Gastroesophageal sphincter (tissue), 4 donors: ENCODE results near the gene SH3BP2. TPM values are rescaled to one million over a fixed set of nuclear protein-coding genes. Genes with fewer than 3 reads are reported as not detected.
A peak's percentile ranks its signal among the peaks of the same experiment; 100 is the strongest.

Experiments
- ATAC-seq: fragments of 150-250 bp; one replicate; pipeline ENCODE4 v1.9.1; 2016; ENCODE audit warnings: mild to moderate bottlenecking, moderate library complexity
- H3K27ac ChIP-seq, 4 donors: fragments of 200-600 bp; sonication (generic) in 3 of 4; 1 replicate in 3 of 4; 2 replicates in 1 of 4; pipeline ENCODE4 v1.5.1; 2016 to 2019
- H3K27me3 ChIP-seq: fragments of 200-600 bp; sonication (generic); one replicate; pipeline ENCODE4 v1.5.1; 2019
- H3K36me3 ChIP-seq, 2 donors: fragments of 200-600 bp; sonication (generic); one replicate each; pipeline ENCODE4 v1.5.1; 2019; ENCODE audit warnings: control low read depth in 1 of 2
- H3K4me1 ChIP-seq, 3 donors: fragments of 200-600 bp; sonication (generic); 1 replicate in 2 of 3; 2 replicates in 1 of 3; pipeline ENCODE4 v1.5.1; 2016 to 2019; ENCODE audit warnings: control low read depth in 2 of 3
- H3K4me3 ChIP-seq, 2 donors: fragments of 200-600 bp; sonication (generic); one replicate each; pipeline ENCODE4 v1.5.1; 2019; ENCODE audit warnings: mild to moderate bottlenecking in 1 of 2, moderate library complexity in 1 of 2
- H3K9me3 ChIP-seq, 3 donors: fragments of 200-600 bp; sonication (generic); one replicate each; pipeline ENCODE4 v1.5.1; 2017 to 2019; ENCODE audit warnings: control low read depth in 2 of 3
- CTCF ChIP-seq, 4 experiments: fragments of 200-600 bp in 2 of 4; fragments of 450-650 bp in 2 of 4; sonication (generic) in 1 of 4; IDR thresholded peaks; one replicate each; pipeline ENCODE4 v1.5.1; 2017 to 2019; ENCODE audit warnings: antibody characterized with exemption in 4 of 4, mild to moderate bottlenecking in 2 of 4, moderate library complexity in 2 of 4
- EP300 ChIP-seq: sonication (generic); formaldehyde crosslinking; IDR thresholded peaks from one replicate; pipeline ENCODE4 v1.6.1; 2017; ENCODE audit warnings: antibody characterized with exemption, mild to moderate bottlenecking
- POLR2A ChIP-seq, 2 donors: fragments of 450-650 bp; IDR thresholded peaks; one replicate each; pipeline ENCODE4 v1.6.1; 2017; ENCODE audit warnings: antibody characterized with exemption in 2 of 2, mild to moderate bottlenecking in 2 of 2, moderate library complexity in 1 of 2
- POLR2AphosphoS5 ChIP-seq: sonication (generic); formaldehyde crosslinking; IDR thresholded peaks from one replicate; pipeline ENCODE4 v1.6.1; 2017; ENCODE audit warnings: antibody characterized with exemption
- WGBS, 2 donors: methylation state at CpG; one replicate each; pipeline ENCODE4 v1.1.5; 2018; ENCODE audit warnings: low coverage in 1 of 2; 5-methylcytosine and 5-hydroxymethylcytosine counted together
- total RNA-seq, 4 donors: library from RNA; depleted of rRNA; stranded (reverse); fragments of >200 nt; gene quantifications; one replicate each; pipeline ENCODE4 v1.1.0, GENCODE V29; 2016

Gene SH3BP2
- total RNA-seq, 4 donors from 2014 or later = 26.8 to 36.4 (median 29.3) TPM

- H3K4me3 ChIP-seq = no peak overlapping the region
- H3K4me1 ChIP-seq = peaks cover 0 to 34% (median 6%) of the 10 kb centered on the region in 3 donors
- H3K27me3 ChIP-seq = no peaks in the 10 kb centered on the region
- H3K27ac ChIP-seq = peak overlapping the region in 3 of 4 donors; percentile 47 to 61 (median 48)
- no peak for TF ChIP-seq EP300
- no peak for TF ChIP-seq CTCF (IDR thresholded peaks at IDR 0.05)
- no peak for TF ChIP-seq POLR2AphosphoS5
- TF ChIP-seq POLR2A (IDR thresholded peaks at IDR 0.05) = no peak
- H3K9me3 ChIP-seq = no peaks in the 10 kb centered on the region
- 60% methylated on average over 1 of the region's 18 CpGs; no CpG with 5 or more reads in 1 of the 2 donors for WGBS, 2 donors
- H3K36me3 ChIP-seq = no peaks in the 10 kb centered on the region
- peak; percentile 53 for ATAC-seq
Observed at GRCh38 chr4:2787230-2788100, 5.4 kb upstream of the SH3BP2 start.

- H3K27ac ChIP-seq = peak overlapping the region in 3 of 4 donors; percentile 47 to 61 (median 48)
- 89% methylated on average over 3 of the region's 7 CpGs; no CpG with 5 or more reads in 1 of the 2 donors for WGBS, 2 donors
- no peak for TF ChIP-seq POLR2AphosphoS5
- TF ChIP-seq CTCF (IDR thresholded peaks at IDR 0.05) = no peak
- no peaks in the 10 kb centered on the region for H3K27me3 ChIP-seq
- no peak overlapping the region for H3K4me3 ChIP-seq
- H3K9me3 ChIP-seq = no peaks in the 10 kb centered on the region
- no peak for ATAC-seq
- no peaks in the 10 kb centered on the region for H3K36me3 ChIP-seq
- peaks cover 0 to 39% (median 9%) of the 10 kb centered on the region in 3 donors for H3K4me1 ChIP-seq
Observed at GRCh38 chr4:2788101-2788500, 4.8 kb upstream of the SH3BP2 start.

- H3K36me3 ChIP-seq = no peaks in the 10 kb centered on the region
- no peak overlapping the region for H3K4me3 ChIP-seq
- TF ChIP-seq CTCF (IDR thresholded peaks at IDR 0.05) (no peak), POLR2A (IDR thresholded peaks at IDR 0.05) (no peak), EP300 (no peak), POLR2AphosphoS5 (no peak)
- H3K27ac ChIP-seq = peak overlapping the region in 1 of 4 donors; percentile 61
- WGBS, 2 donors = 52 to 70% methylated on average over 2 of the region's 4 CpGs
- H3K4me1 ChIP-seq = peaks cover 0 to 44% (median 11%) of the 10 kb centered on the region in 3 donors
- no peaks in the 10 kb centered on the region for H3K27me3 ChIP-seq
- no peak for ATAC-seq
- H3K9me3 ChIP-seq = no peaks in the 10 kb centered on the region
Observed at GRCh38 chr4:2788532-2789103, 4.3 kb upstream of the SH3BP2 start.

GRCh38 chr4:2789351-2789750 lies 3.5 kb upstream of the SH3BP2 start:
- no peaks in the 10 kb centered on the region for H3K9me3 ChIP-seq
- peaks cover 0 to 51% (median 19%) of the 10 kb centered on the region in 3 donors for H3K4me1 ChIP-seq
- WGBS, 2 donors = 93 to 100% methylated on average over 2 of the region's 5 CpGs
- no peak overlapping the region for H3K27ac ChIP-seq
- H3K36me3 ChIP-seq = no peaks in the 10 kb centered on the region
- ATAC-seq = no peak
- no peaks in the 10 kb centered on the region for H3K27me3 ChIP-seq
- TF ChIP-seq EP300 (no peak), CTCF (IDR thresholded peaks at IDR 0.05) (no peak), POLR2A (IDR thresholded peaks at IDR 0.05) (no peak), POLR2AphosphoS5 (no peak)
- no peak overlapping the region for H3K4me3 ChIP-seq
